Ramos (cell line): ENCODE measurements around the gene PEAR1.
"Not testable (repeated sequence)": the region's sequence is repeated elsewhere in the genome, so short reads cannot be mapped to it uniquely, and the experiment has no call there.

Experiments
- in situ Hi-C: fragments of 300-500 bp; cut with MboI; formaldehyde crosslinking; loops from one replicate; pipeline ENCODE4 v1.14.3; 2022; ENCODE audit warnings: low sequenced_read_pairs; ENCODE audit not compliant: unreplicated experiment

The PEAR1 gene

DNA sequence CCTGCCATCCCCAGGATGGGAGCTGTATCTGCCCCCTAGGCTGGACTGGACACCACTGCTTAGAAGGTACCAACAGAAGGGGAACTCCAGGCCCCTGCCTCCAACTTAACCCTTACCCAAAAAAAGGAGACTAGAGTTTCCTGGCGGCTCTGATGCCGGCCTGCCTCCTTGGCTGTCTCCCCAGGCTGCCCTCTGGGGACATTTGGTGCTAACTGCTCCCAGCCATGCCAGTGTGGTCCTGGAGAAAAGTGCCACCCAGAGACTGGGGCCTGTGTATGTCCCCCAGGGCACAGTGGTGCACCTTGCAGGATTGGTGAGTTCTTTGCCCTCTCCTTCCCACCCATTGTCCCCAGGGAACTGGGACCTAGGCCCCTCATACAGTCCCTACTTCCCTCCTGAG is 18.8 kb downstream of the PEAR1 start:
- in situ Hi-C loops, result no loop called here

DNA sequence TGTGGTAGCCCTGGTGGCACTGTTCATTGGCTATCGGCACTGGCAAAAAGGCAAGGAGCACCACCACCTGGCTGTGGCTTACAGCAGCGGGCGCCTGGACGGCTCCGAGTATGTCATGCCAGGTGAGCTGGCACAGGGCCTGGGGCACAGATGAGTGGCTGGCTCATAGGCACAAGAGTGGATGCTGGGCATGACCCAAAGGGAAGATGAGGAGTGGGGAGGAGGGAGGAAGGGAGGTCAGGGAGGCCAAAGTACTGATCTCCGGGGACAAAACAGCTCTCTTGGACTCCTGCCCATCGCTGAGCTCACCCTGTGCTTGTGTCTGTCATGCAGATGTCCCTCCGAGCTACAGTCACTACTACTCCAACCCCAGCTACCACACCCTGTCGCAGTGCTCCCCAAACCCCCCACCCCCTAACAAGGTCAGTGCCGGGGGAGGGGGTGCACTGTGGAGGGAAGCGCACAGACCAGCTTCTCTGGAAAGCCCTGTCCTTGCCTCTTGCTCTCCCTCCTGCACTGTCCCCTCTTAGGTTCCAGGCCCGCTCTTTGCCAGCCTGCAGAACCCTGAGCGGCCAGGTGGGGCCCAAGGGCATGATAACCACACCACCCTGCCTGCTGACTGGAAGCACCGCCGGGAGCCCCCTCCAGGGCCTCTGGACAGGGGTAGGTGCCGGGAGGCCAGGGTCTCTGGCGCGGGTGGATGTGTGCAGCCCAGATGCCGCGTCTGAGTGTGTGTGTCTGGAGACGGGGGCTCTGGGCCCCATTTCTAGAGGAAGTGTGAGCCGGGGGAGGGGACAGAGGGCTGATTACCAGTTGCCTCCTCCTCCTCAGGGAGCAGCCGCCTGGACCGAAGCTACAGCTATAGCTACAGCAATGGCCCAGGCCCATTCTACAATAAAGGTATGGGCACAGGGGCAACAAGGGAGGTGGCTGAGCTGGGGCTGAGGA is 19.6 kb downstream of the PEAR1 start:
- in situ Hi-C loops, result no loop called here

- in situ Hi-C loops, result no loop called here
Observed at GRCh38 chr1:156913809-156914387, 20.4 kb downstream of the PEAR1 start.

DNA sequence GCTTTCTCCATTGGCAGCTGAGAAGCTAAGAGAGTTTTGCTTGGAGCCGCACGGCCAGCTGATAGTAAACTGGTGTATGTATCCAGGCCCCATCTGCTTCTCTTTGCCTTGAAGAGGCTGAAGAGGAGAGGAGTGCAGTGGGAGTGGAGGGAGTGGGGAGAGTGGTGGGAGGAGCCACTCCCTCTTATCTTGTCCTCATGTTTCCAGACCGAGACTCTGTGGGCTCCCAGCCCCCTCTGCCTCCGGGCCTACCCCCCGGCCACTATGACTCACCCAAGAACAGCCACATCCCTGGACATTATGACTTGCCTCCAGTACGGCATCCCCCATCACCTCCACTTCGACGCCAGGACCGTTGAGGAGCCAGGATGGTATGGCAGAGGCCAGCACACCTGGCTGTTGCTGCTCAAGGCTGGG is 20.9 kb downstream of the PEAR1 start:
- in situ Hi-C loops, result no loop called here

DNA sequence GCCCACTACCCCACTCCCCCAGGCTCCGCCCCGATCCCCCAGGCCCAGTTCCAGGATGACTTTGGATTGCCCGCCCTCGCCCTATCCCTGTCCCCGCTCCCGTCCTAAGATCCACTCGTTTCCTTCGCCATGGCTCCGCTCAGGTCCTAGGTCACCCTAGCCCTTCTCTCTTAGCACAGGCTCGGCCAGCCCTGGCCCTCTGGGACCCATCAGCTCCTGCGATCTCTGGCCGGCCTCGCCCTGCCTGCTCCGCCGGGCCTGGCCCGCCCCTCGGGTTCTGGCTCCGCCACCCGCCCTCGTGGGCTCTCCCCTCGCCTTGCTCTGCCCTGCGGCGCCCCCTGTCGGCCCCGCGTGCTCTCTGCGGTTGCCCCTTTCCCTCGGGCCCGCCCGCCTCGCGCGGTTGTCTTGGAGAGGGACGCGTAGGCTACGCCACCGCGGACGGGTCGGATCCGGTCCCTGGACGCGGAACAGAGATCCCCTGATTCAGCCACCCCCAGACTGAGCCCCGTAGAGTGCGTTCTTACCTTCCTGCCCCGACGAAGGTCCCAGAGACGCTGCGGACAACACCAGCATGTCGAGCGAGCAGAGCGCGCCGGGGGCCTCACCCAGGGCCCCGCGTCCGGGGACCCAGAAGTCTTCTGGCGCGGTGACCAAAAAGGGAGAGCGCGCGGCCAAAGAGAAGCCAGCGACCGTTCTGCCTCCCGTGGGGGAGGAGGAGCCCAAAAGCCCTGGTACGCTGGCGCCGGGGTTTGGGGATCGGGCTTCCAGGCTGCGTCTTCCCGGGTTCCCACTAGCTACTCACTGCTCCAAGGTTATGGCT is 26.9 kb downstream of the PEAR1 start, which contains the start of gene LRRC71:
LRRC71 (plus strand) TSS at position 400 of the 820 bp plus-strand sequence; CDS start at position 572, 172 bp downstream.
- in situ Hi-C loops, result no loop called here

DNA sequence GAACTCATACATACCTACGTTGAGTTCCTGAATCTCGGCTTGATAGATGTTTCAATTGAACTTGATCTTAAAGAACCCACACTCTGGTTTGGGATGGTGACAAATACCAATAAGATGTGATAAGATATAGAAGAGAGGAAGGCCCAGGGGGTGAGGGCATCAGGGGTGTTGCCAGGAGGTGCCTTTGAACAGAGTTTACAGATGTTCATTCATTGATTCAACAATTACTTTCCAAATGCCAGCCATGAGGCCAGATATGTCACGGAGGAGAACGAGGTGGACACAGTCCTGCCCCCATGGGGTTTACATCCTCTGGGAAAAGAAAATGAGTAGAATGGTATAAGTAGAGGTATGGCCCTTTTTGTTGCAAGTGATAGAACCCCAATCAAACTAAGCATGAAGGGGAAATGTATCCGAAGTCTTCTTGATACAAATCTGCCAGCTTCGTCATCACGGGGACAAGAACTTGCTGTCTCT is 27.6 kb downstream of the PEAR1 start:
- in situ Hi-C loops, result no loop called here

DNA sequence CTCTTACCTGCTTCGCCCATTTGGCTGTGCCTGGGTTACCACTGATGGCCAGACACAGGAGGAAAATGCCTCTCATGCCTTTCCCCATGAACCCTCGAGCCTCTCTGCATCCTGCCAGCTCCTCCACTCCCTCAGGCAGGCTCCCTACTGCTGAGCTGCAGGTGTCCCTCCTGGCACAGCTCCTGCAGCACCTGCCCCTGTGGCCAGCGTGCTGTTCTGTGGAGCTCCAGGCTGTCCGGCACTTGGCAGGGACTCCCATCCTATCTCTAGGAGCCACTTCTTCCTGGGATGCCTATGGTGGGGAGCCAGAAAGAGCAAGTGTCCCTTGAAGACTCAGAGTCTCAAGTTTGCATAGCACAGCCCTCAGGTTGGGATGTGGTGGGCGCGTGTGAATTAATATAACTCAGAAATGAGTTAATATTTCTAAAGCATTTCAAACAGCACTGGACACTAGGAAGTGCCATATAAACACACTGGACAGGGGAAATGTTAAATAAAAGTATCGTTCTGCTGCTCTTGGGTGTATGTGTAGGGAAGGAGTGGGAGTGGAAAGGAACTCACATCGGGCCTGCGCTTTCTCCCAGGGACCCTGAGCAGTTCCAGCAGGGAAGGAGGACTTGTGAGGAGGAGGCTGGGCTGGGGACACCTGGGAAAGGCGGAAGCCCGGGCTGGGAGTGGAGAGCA is 29.6 kb downstream of the PEAR1 start:
- in situ Hi-C loops, result no loop called here

DNA sequence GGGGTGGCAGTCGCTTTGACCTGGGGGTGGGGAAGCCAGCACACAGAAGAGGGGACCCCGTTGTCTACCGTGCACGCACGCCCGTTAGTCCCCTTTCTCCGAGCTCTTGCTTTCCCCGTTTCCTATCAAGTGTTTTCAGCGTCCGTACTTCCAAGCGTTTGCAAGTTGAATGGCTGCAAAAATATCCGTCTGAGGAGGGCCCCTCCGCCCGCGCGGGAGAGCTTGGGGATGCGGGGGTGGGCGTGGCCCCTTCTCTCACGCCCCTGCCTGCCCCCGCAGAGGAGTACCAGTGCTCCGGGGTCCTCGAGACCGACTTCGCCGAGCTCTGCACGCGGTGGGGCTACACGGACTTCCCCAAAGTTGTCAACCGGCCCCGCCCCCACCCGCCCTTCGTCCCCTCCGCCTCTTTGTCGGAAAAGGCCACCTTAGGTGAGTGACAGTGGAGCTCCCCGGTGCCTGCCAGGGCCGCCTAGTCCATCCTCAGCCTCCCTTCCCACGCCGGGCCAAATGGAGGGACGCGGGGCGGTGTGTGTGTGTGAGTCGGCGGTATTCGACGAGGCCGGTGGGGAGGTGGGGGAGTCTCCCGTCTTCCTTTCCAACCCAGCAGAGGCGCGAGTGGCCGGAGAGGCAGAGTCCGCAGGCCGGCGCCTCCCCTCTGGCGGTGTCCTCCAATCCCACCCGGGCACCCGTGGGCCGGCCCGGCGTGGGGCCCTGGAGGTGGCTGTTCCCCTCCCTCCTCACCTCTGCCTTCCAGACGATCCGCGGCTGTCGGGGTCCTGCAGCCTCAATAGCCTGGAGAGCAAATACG is 30.4 kb downstream of the PEAR1 start:
- in situ Hi-C loops, result no loop called here

DNA sequence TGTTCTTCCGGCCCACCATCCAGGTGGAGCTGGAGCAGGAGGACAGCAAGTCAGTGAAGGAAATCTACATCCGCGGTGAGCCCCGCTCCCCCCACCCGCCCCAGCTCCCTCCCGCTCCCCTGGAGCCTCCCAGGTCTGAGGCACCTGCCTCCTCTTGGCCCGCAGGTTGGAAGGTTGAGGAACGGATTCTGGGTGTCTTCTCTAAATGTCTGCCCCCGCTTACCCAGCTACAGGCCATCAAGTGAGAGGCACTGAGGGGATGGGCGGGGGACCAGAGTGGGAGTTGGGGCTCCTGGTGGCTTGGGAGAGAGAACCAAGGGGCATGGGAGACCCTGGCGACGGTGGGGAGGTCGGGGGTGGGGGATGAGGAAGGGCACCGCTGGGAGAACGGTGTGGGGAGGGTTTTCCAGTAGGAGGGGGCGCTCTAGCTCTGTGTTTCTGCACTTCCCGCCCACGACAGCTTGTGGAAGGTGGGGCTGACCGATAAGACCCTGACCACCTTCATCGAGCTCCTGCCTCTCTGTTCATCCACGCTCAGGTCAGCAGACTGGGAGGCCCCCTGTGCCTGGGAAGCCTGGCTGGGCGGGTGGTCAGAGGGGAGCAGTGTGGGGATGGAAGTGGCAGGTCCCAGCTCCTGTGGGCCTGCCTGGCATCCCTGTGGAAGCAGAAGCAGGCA is 31.1 kb downstream of the PEAR1 start:
- in situ Hi-C loops, result no loop called here

GRCh38 chr1:156925154-156926010 is 31.9 kb downstream of the PEAR1 start:
- in situ Hi-C loops, result no loop called here

DNA sequence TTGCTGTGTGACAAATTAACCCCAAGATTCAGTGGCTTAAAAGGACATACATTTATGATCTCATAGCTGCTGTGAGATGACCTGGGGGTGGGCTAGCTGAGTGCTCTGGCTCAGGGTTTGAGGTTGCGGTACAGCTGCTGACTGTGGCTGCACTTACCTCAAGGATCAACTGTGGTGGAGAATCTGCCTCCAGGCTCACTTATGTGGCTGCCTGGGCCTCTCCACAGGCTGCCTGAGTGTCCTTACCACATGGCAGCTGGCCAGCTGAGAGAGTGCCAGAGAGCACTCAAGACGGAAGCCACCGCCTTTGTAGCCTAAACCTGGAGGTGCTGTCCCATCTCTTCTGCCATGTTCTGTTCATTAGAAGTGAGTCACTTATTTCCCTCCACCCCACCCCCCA is 32.7 kb downstream of the PEAR1 start:
- in situ Hi-C loops, result no loop called here

DNA sequence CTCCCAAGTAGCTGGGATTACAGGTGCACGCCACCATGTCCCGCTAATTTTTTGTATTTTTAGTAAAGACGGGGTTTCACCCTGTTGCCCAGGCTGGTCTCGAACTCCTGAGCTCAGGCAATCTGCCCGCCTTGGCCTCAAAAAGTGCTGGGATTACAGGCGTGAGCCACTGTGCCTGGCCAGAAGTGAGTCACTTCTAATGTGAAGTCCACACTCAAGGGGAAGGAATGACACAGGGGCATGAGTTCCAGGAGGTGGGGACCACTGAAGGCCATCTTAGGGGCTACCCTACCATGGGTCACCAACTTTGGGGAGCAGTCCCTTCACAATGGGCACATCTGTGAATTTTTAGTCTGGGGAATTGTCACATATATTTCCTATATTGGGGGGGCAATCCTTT is 33.2 kb downstream of the PEAR1 start:
- in situ Hi-C loops, result not testable (repeated sequence)

- in situ Hi-C loops, result no loop called here
Observed at GRCh38 chr1:156927215-156928042, 33.9 kb downstream of the PEAR1 start.

GRCh38 chr1:156928043-156928602 is 34.6 kb downstream of the PEAR1 start:
- in situ Hi-C loops, result no loop called here

- in situ Hi-C loops, result no loop called here
Observed at GRCh38 chr1:156929596-156930238, 36.2 kb downstream of the PEAR1 start.

DNA sequence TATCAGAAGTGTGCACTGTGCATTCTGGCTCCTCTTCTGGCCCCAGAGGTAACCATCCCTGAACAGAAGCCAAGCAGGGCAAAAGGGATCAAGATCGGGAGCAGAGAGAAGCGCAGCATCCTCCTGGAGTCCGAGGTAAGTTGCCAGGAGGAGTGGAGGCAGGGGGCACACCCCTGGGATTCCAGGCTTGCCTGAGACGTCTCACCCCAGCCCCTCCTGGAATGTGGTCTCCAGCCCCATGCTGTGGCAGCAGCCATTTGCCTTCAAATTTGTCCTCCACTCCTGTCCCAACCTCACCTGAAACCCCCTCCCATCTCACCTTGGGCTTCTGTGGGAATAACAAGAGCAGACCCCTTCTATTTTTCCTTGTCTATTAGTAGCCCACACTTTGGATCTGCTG is 37.0 kb downstream of the PEAR1 start:
- in situ Hi-C loops, result no loop called here
